Cardiac muscle cell (in vitro differentiated cells and primary cell): Measurements from ENCODE around the gene CSGALNACT2. TPM values are rescaled to one million over a fixed set of nuclear protein-coding genes. Genes with fewer than 3 reads are reported as not detected.
A peak's percentile ranks its signal among the peaks of the same experiment; 100 is the strongest.

Experiments
- DNase-seq, 2 donors: peaks; one replicate each; pipeline versions ENCODE4 v3.0.0 to v3.0.0-alpha.2; 2010 to 2017; ENCODE audit warnings: low read depth in 1 of 2, low spot score in 1 of 2
- H3K27ac ChIP-seq: fragments of 200-600 bp; sonication (generic); 2 replicates; pipeline ENCODE4 v1.5.1; 2016
- H3K27me3 ChIP-seq: fragments of 200-600 bp; sonication (generic); 2 replicates; pipeline ENCODE4 v1.6.0; 2016; ENCODE audit warnings: control low read depth
- H3K36me3 ChIP-seq: fragments of 200-600 bp; sonication (generic); 2 replicates; pipeline ENCODE4 v1.5.1; 2016; ENCODE audit warnings: control low read depth
- H3K4me1 ChIP-seq: fragments of 200-600 bp; sonication (generic); 2 replicates; pipeline ENCODE4 v1.8.1; 2017; ENCODE audit warnings: low read depth, mild to moderate bottlenecking, mixed run types
- H3K4me3 ChIP-seq: fragments of 200-600 bp; sonication (generic); 2 replicates; pipeline ENCODE4 v1.5.1; 2016; ENCODE audit warnings: mild to moderate bottlenecking
- H3K9me3 ChIP-seq: fragments of 200-600 bp; sonication (generic); 2 replicates; pipeline ENCODE4 v1.5.1; 2017; ENCODE audit warnings: low read depth, mild to moderate bottlenecking, control low read depth
- CTCF ChIP-seq: IDR thresholded peaks from 2 replicates; pipeline ENCODE4 v1.5.1; 2012; ENCODE audit warnings: low read depth, mild to moderate bottlenecking, low read length
- polyA plus RNA-seq: library from polyadenylated mRNA; unstranded; fragments of >200 nt; fragmentation: Nextera tagmentation; extraction: Ambion mirVana; gene quantifications from 2 replicates; pipeline ENCODE4 v1.2.1, GENCODE V29; 2016
- total RNA-seq: library from RNA; depleted of rRNA; stranded (reverse); fragments of >200 nt; gene quantifications from 2 replicates; pipeline ENCODE4 v1.2.3, GENCODE V29; 2016

CSGALNACT2 gene
- total and polyA plus RNA-seq, 2 experiments from 2014 or later: 8.3 to 9.9 TPM

GRCh38 chr10:43214071-43214955 is 76.1 kb downstream of the CSGALNACT2 start:
- H3K36me3 ChIP-seq: no peaks in the 10 kb centered on the region
- no peak overlapping the region for H3K27ac ChIP-seq
- TF ChIP-seq CTCF: no peak
- no peaks in the 10 kb centered on the region for H3K27me3 ChIP-seq
- H3K4me1 ChIP-seq: peaks cover 11% of the 10 kb centered on the region
- DNase-seq: peak in 1 of 2 donors; percentile 23
- no peaks in the 10 kb centered on the region for H3K9me3 ChIP-seq
- no peak overlapping the region for H3K4me3 ChIP-seq

- no peak for TF ChIP-seq CTCF
- no peaks in the 10 kb centered on the region for H3K36me3 ChIP-seq
- H3K4me1 ChIP-seq: peaks cover 11% of the 10 kb centered on the region
- H3K27me3 ChIP-seq: no peaks in the 10 kb centered on the region
- no peaks in the 10 kb centered on the region for H3K9me3 ChIP-seq
- peak in 1 of 2 donors; percentile 26 for DNase-seq
- H3K27ac ChIP-seq: no peak overlapping the region
- H3K4me3 ChIP-seq: no peak overlapping the region
Measured at GRCh38 chr10:43214956-43215561, 76.8 kb downstream of the CSGALNACT2 start.

GRCh38 chr10:43215758-43216455 is 77.7 kb downstream of the CSGALNACT2 start:
- Histone ChIP-seq H3K4me1 (peaks cover 11% of the 10 kb centered on the region), H3K4me3 (no peak overlapping the region), H3K27ac (no peak overlapping the region), H3K27me3 (no peaks in the 10 kb centered on the region), H3K36me3 (no peaks in the 10 kb centered on the region), H3K9me3 (no peaks in the 10 kb centered on the region)
- no peak for DNase-seq
- TF ChIP-seq CTCF: no peak

- H3K27me3 ChIP-seq: no peaks in the 10 kb centered on the region
- TF ChIP-seq CTCF: no peak
- no peak overlapping the region for H3K4me3 ChIP-seq
- H3K9me3 ChIP-seq: no peaks in the 10 kb centered on the region
- H3K4me1 ChIP-seq: peaks cover 11% of the 10 kb centered on the region
- H3K36me3 ChIP-seq: no peaks in the 10 kb centered on the region
- H3K27ac ChIP-seq: no peak overlapping the region
- DNase-seq: no peak
Measured at GRCh38 chr10:43216931-43217562, 78.8 kb downstream of the CSGALNACT2 start.

- DNase-seq: no peak
- Histone ChIP-seq H3K4me3 (no peak overlapping the region), H3K9me3 (no peaks in the 10 kb centered on the region), H3K36me3 (no peaks in the 10 kb centered on the region), H3K27ac (no peak overlapping the region), H3K4me1 (peaks cover 11% of the 10 kb centered on the region), H3K27me3 (peaks cover 3% of the 10 kb centered on the region)
- no peak for TF ChIP-seq CTCF
Measured at GRCh38 chr10:43217563-43218205, 79.4 kb downstream of the CSGALNACT2 start.
